HUES6 (cell line): ENCODE measurements around the gene C1QL1.

ENCODE experiments used
- H3K27ac ChIP-seq: 2 replicates; pipeline ENCODE4 v1.7.0; 2013; ENCODE audit warnings: low read depth, mild to moderate bottlenecking, low read length, inconsistent platforms
- H3K27me3 ChIP-seq: 2 replicates; pipeline ENCODE4 v1.6.1; 2013; ENCODE audit warnings: low read length; ENCODE audit not compliant: control insufficient read depth, insufficient read depth
- H3K36me3 ChIP-seq: 2 replicates; pipeline ENCODE4 v1.6.1; 2013; ENCODE audit warnings: low read length; ENCODE audit not compliant: control insufficient read depth, insufficient read depth
- H3K4me1 ChIP-seq: 2 replicates; pipeline ENCODE4 v1.6.1; 2013; ENCODE audit warnings: low read length; ENCODE audit not compliant: control insufficient read depth, insufficient read depth
- H3K4me3 ChIP-seq: 2 replicates; pipeline ENCODE4 v1.5.1; 2013; ENCODE audit warnings: low read depth, low read length
- H3K9ac ChIP-seq: one replicate; pipeline ENCODE4 v1.6.1; 2013; ENCODE audit warnings: mild to moderate bottlenecking, low read length
- H3K9me3 ChIP-seq: 2 replicates; pipeline ENCODE4 v1.6.1; 2013; ENCODE audit warnings: low read depth, low read length; ENCODE audit not compliant: control insufficient read depth, insufficient read depth

Gene C1QL1

GRCh38 chr17:44971776-44972483 lies 3.8 kb upstream of the C1QL1 start:
- Histone ChIP-seq H3K4me1 (peaks cover 32% of the 10 kb centered on the region), H3K4me3 (peak overlapping the region; percentile 38), H3K27ac (no peak overlapping the region), H3K9ac (peak overlapping the region; percentile 46), H3K27me3 (peaks cover 43% of the 10 kb centered on the region), H3K9me3 (no peaks in the 10 kb centered on the region), H3K36me3 (no peaks in the 10 kb centered on the region)

GRCh38 chr17:44970136-44970741 lies 2.1 kb upstream of the C1QL1 start:
- peaks cover 37% of the 10 kb centered on the region for H3K4me1 ChIP-seq

GRCh38 chr17:44969144-44969780 lies 1.2 kb upstream of the C1QL1 start:
- H3K36me3 ChIP-seq, result no peaks in the 10 kb centered on the region
- peak overlapping the region; percentile 74 for H3K4me3 ChIP-seq
- H3K27me3 ChIP-seq, result peaks cover 67% of the 10 kb centered on the region
- no peak overlapping the region for H3K27ac ChIP-seq
- peak overlapping the region; percentile 64 for H3K9ac ChIP-seq
- peaks cover 37% of the 10 kb centered on the region for H3K4me1 ChIP-seq
- H3K9me3 ChIP-seq, result no peaks in the 10 kb centered on the region

More at GRCh38 chr17:44970136-44970741, 2.1 kb upstream of the C1QL1 start:
- Histone ChIP-seq H3K27me3 (peaks cover 60% of the 10 kb centered on the region), H3K9ac (peak overlapping the region; percentile 49), H3K4me3 (peak overlapping the region; percentile 74), H3K9me3 (no peaks in the 10 kb centered on the region), H3K36me3 (no peaks in the 10 kb centered on the region), H3K27ac (no peak overlapping the region)

- peaks cover 73% of the 10 kb centered on the region for H3K27me3 ChIP-seq
Measured at GRCh38 chr17:44967907-44968224, 237 bp downstream of the C1QL1 start.

GRCh38 chr17:44967026-44967906 lies 837 bp downstream of the C1QL1 start:
- Histone ChIP-seq H3K9ac (no peak overlapping the region), H3K27ac (no peak overlapping the region), H3K27me3 (peaks cover 73% of the 10 kb centered on the region), H3K36me3 (no peaks in the 10 kb centered on the region), H3K4me1 (peaks cover 37% of the 10 kb centered on the region), H3K9me3 (no peaks in the 10 kb centered on the region), H3K4me3 (peak overlapping the region; percentile 46)

More at GRCh38 chr17:44967907-44968224, 237 bp downstream of the C1QL1 start:
- H3K36me3 ChIP-seq, result no peaks in the 10 kb centered on the region
- no peak overlapping the region for H3K9ac ChIP-seq
- peaks cover 37% of the 10 kb centered on the region for H3K4me1 ChIP-seq
- H3K4me3 ChIP-seq, result peak overlapping the region; percentile 46; the same call in 1 of the 2 replicates
- no peaks in the 10 kb centered on the region for H3K9me3 ChIP-seq
- no peak overlapping the region for H3K27ac ChIP-seq

GRCh38 chr17:44966348-44967025 lies 1.6 kb downstream of the C1QL1 start:
- H3K9ac ChIP-seq, result no peak overlapping the region
- peaks cover 33% of the 10 kb centered on the region for H3K4me1 ChIP-seq
- H3K36me3 ChIP-seq, result no peaks in the 10 kb centered on the region
- peak overlapping the region; percentile 46 for H3K4me3 ChIP-seq
- H3K27ac ChIP-seq, result no peak overlapping the region
- H3K27me3 ChIP-seq, result peaks cover 69% of the 10 kb centered on the region
- no peaks in the 10 kb centered on the region for H3K9me3 ChIP-seq

GRCh38 chr17:44965481-44966234 lies 2.4 kb downstream of the C1QL1 start:
- H3K9me3 ChIP-seq, result no peaks in the 10 kb centered on the region
- H3K4me1 ChIP-seq, result peaks cover 26% of the 10 kb centered on the region
- no peak overlapping the region for H3K4me3 ChIP-seq
- no peak overlapping the region for H3K27ac ChIP-seq
- H3K36me3 ChIP-seq, result no peaks in the 10 kb centered on the region
- peaks cover 66% of the 10 kb centered on the region for H3K27me3 ChIP-seq
- no peak overlapping the region for H3K9ac ChIP-seq

- Histone ChIP-seq H3K27me3 (peaks cover 44% of the 10 kb centered on the region), H3K4me1 (peaks cover 15% of the 10 kb centered on the region), H3K4me3 (no peak overlapping the region), H3K27ac (no peak overlapping the region), H3K9me3 (no peaks in the 10 kb centered on the region), H3K36me3 (no peaks in the 10 kb centered on the region), H3K9ac (no peak overlapping the region)
Measured at GRCh38 chr17:44961921-44962350, 6.2 kb downstream of the C1QL1 start.

GRCh38 chr17:44960691-44961090 lies 7.4 kb downstream of the C1QL1 start:
- peaks cover 9% of the 10 kb centered on the region for H3K4me1 ChIP-seq
- peaks cover 31% of the 10 kb centered on the region for H3K27me3 ChIP-seq
- no peak overlapping the region for H3K9ac ChIP-seq
- H3K36me3 ChIP-seq, result no peaks in the 10 kb centered on the region
- H3K4me3 ChIP-seq, result no peak overlapping the region
- H3K27ac ChIP-seq, result no peak overlapping the region
- H3K9me3 ChIP-seq, result no peaks in the 10 kb centered on the region
